WTC11 (cell line): ENCODE data around the gene SRPX. TPM values are rescaled to one million over a fixed set of nuclear protein-coding genes. Genes with fewer than 3 reads are reported as not detected.

Experiments used
- ATAC-seq: fragments of 200-7000 bp; cut with Tn5 transposase; 2 replicates; pipeline ENCODE4 v1.10.0; 2021; ENCODE audit warnings: mild to moderate bottlenecking, moderate library complexity
- CTCF ChIA-PET: fragments of 300-600 bp; sonication (Branson Sonifier 250); formaldehyde crosslinking; loops from one replicate; lab custom pipeline; 2021; ENCODE audit warnings: antibody characterized with exemption; lab: Charles Lee
- POLR2A ChIA-PET: fragments of 350-600 bp; sonication (Branson Sonifier 250); formaldehyde crosslinking; loops from one replicate; lab custom pipeline; 2021; ENCODE audit warnings: antibody characterized with exemption; lab: Charles Lee
- DNase-seq: peaks from one replicate; pipeline ENCODE4 v3.0.0; 2021; ENCODE audit warnings: low spot score
- H3K27ac Mint-ChIP-seq: 2 replicates; pipeline ENCODE4 v1.8.0; 2021; ENCODE audit warnings: mixed read lengths
- H3K27me3 Mint-ChIP-seq: 2 replicates; pipeline ENCODE4 v1.8.0; 2021; ENCODE audit warnings: low read depth, mild to moderate bottlenecking, moderate library complexity, mixed read lengths
- H3K36me3 Mint-ChIP-seq: 2 replicates; pipeline ENCODE4 v1.8.0; 2021; ENCODE audit warnings: mixed read lengths
- H3K4me1 Mint-ChIP-seq: 2 replicates; pipeline ENCODE4 v1.8.0; 2022; ENCODE audit warnings: mixed read lengths
- H3K4me3 Mint-ChIP-seq: 2 replicates; pipeline ENCODE4 v1.8.0; 2021; ENCODE audit warnings: mild to moderate bottlenecking, moderate library complexity, mixed read lengths
- H3K9me3 Mint-ChIP-seq: 2 replicates; pipeline ENCODE4 v1.8.0; 2021; ENCODE audit warnings: mixed read lengths
- ATF1 ChIP-seq: sonication (generic); formaldehyde crosslinking; IDR thresholded peaks from 2 replicates; pipeline ENCODE4 v1.8.1; 2023; ENCODE audit warnings: mild to moderate bottlenecking, moderate library complexity, missing genetic modification reagents
- ATF3 ChIP-seq: sonication (generic); formaldehyde crosslinking; conservative IDR thresholded peaks from 2 replicates; pipeline ENCODE4 v1.8.1; 2022; ENCODE audit warnings: mild to moderate bottlenecking, missing genetic modification reagents
- CREB1 ChIP-seq: sonication (generic); formaldehyde crosslinking; IDR thresholded peaks from 2 replicates; pipeline ENCODE4 v1.8.0; 2023; ENCODE audit warnings: mild to moderate bottlenecking, missing genetic modification reagents
- ELF4 ChIP-seq: sonication (generic); formaldehyde crosslinking; IDR thresholded peaks from 2 replicates; pipeline ENCODE4 v1.8.1; 2022; ENCODE audit warnings: low read depth, mild to moderate bottlenecking, moderate library complexity, missing genetic modification reagents
- FOXJ3 ChIP-seq: sonication (generic); formaldehyde crosslinking; IDR thresholded peaks from 2 replicates; pipeline ENCODE4 v1.9.0; 2021; ENCODE audit warnings: missing genetic modification reagents, mild to moderate bottlenecking, borderline replicate concordance
- FOXP4 ChIP-seq: sonication (generic); formaldehyde crosslinking; IDR thresholded peaks from 2 replicates; pipeline ENCODE4 v1.8.0; 2022; ENCODE audit warnings: mild to moderate bottlenecking, missing genetic modification reagents
- GABPB1 ChIP-seq: sonication (generic); formaldehyde crosslinking; IDR thresholded peaks from 2 replicates; pipeline ENCODE4 v1.8.1; 2023; ENCODE audit warnings: mild to moderate bottlenecking, missing genetic modification reagents
- GRHL2 ChIP-seq: fragments of 250-450 bp; sonication (Bioruptor Pico); IDR thresholded peaks from 2 replicates; pipeline ENCODE4 v1.8.0; 2022; ENCODE audit warnings: mild to moderate bottlenecking, moderate library complexity; ENCODE audit not compliant: insufficient replicate concordance, severe bottlenecking
- GTF2I ChIP-seq: fragments of 250-450 bp; sonication (Bioruptor Pico); conservative IDR thresholded peaks from 2 replicates; pipeline ENCODE4 v1.4.0; 2021; ENCODE audit warnings: mild to moderate bottlenecking
- IRF1 ChIP-seq: sonication (generic); formaldehyde crosslinking; IDR thresholded peaks from 2 replicates; pipeline ENCODE4 v1.8.0; 2023; ENCODE audit warnings: missing genetic modification reagents
- JAZF1 ChIP-seq: fragments of 250-450 bp; sonication (Bioruptor Pico); IDR thresholded peaks from 2 replicates; pipeline ENCODE4 v1.9.0; 2021; ENCODE audit warnings: moderate library complexity, mild to moderate bottlenecking, inconsistent platforms
- JUN ChIP-seq: sonication (generic); formaldehyde crosslinking; IDR thresholded peaks from 2 replicates; pipeline ENCODE4 v1.8.0; 2023; ENCODE audit warnings: mild to moderate bottlenecking, missing genetic modification reagents
- MLX ChIP-seq: sonication (generic); formaldehyde crosslinking; IDR thresholded peaks from 2 replicates; pipeline ENCODE4 v1.8.1; 2023; ENCODE audit warnings: mild to moderate bottlenecking, missing genetic modification reagents, moderate library complexity
- MXD4 ChIP-seq: fragments of 250-450 bp; sonication (Bioruptor Pico); IDR thresholded peaks from 2 replicates; pipeline ENCODE4 v1.8.0; 2021; ENCODE audit warnings: mild to moderate bottlenecking, moderate library complexity, borderline replicate concordance
- NFE2L1 ChIP-seq: sonication (generic); formaldehyde crosslinking; IDR thresholded peaks from 2 replicates; pipeline ENCODE4 v1.8.1; 2023; ENCODE audit warnings: missing genetic modification reagents
- PRRX2 ChIP-seq: fragments of 250-450 bp; sonication (Bioruptor Pico); IDR thresholded peaks from 2 replicates; pipeline ENCODE4 v1.8.0; 2021; ENCODE audit warnings: mild to moderate bottlenecking
- RELA ChIP-seq: sonication (generic); formaldehyde crosslinking; IDR thresholded peaks from 2 replicates; pipeline ENCODE4 v1.8.1; 2022; ENCODE audit warnings: missing genetic modification reagents, mild to moderate bottlenecking, borderline replicate concordance
- SMAD4 ChIP-seq: sonication (generic); formaldehyde crosslinking; IDR thresholded peaks from 2 replicates; pipeline ENCODE4 v1.8.0; 2022; ENCODE audit warnings: mild to moderate bottlenecking, missing genetic modification reagents
- TEAD1 ChIP-seq: sonication (generic); formaldehyde crosslinking; IDR thresholded peaks from 2 replicates; pipeline ENCODE4 v1.8.0; 2022; ENCODE audit warnings: mild to moderate bottlenecking, missing genetic modification reagents
- TEAD4 ChIP-seq: sonication (generic); formaldehyde crosslinking; IDR thresholded peaks from 2 replicates; pipeline ENCODE4 v1.8.0; 2022; ENCODE audit warnings: mild to moderate bottlenecking, missing genetic modification reagents
- USF1 ChIP-seq: sonication (generic); formaldehyde crosslinking; IDR thresholded peaks from 2 replicates; pipeline ENCODE4 v1.8.0; 2022; ENCODE audit warnings: mild to moderate bottlenecking, missing genetic modification reagents
- total RNA-seq: library from RNA; stranded (reverse); gene quantifications from 3 replicates; pipeline ENCODE4 v1.2.3, GENCODE V29; 2021
- TF ChIP-seq, protein P1 (sequence below): sonication (generic); formaldehyde crosslinking; IDR thresholded peaks from 2 replicates; pipeline ENCODE4 v1.8.1; 2023; ENCODE audit warnings: mild to moderate bottlenecking, missing genetic modification reagents, moderate library complexity
- TF ChIP-seq, protein P2 (sequence below): sonication (generic); formaldehyde crosslinking; IDR thresholded peaks from 2 replicates; pipeline ENCODE4 v1.8.1; 2023; ENCODE audit warnings: mild to moderate bottlenecking, moderate library complexity, missing genetic modification reagents

SRPX gene
- total RNA-seq, 1 experiment from 2014 or later, result 7.7 TPM

DNA sequence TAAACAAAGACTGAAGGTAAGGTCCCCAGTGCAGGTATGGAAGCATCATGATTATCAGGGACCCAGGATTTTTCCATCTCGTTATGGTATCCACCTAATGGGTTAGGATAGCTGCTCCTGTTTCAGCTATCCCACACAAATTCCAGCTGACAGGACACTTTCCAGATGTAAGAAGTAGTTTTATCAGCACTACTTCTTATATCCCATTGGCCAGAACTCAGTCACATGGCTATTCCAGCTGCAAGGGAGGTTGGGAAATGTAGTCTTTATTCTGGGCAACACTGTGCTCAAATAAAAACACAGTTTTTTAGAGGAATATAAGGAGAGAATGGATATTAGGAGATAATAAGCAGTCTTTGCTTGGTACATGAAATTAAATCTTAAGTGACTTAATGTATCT, 96.7 kb downstream of the SRPX start:
- no peak for ATAC-seq
- Mint-ChIP-seq H3K4me3 (no peak overlapping the region), H3K27ac (no peak overlapping the region)

DNA sequence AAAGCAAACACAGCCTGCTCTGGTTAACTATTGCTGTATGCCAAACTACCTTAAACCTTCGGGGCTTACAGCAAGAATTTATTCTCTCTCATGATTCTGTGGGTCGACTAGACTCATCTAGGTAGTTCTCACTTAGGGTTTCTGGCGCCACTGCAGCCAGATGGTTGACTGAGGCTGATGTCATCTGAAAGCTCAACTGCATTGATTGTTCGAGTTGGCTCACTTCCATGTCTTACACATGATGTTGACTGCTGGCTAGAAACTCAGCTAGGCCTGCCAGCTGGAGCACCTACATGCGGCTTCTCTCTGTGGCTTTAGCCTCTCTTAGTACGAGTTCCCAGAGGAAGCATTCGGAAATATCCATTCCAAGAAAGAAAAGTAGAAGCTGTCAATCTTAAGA, 103.2 kb downstream of the SRPX start:
- Mint-ChIP-seq H3K36me3 (no peaks in the 10 kb centered on the region), H3K9me3 (no peaks in the 10 kb centered on the region), H3K27me3 (no peaks in the 10 kb centered on the region), H3K4me1 (no peaks in the 10 kb centered on the region), H3K27ac (no peak overlapping the region), H3K4me3 (no peak overlapping the region)
- CTCF ChIA-PET, result no interaction called here
- no peak for ATAC-seq
- TF ChIP-seq ELF4 (CRISPR knock-in tag), result no peak
- TF ChIP-seq MLX, result no peak
- no peak for TF ChIP-seq ATF1
- no peak for TF ChIP-seq TEAD1 (CRISPR knock-in tag)
- no peak for TF ChIP-seq ATF3 (CRISPR knock-in tag)
- TF ChIP-seq GABPB1 (CRISPR knock-in tag), result no peak
- TF ChIP-seq TEAD4, result no peak
- POLR2A ChIA-PET, result no interaction called here
- DNase-seq, result no peak

More for the DNA sequence above, 96.7 kb downstream of the SRPX start:
- POLR2A ChIA-PET, result no interaction called here
- DNase-seq, result no peak
- CTCF ChIA-PET, result no interaction called here
- Mint-ChIP-seq H3K4me1 (no peaks in the 10 kb centered on the region), H3K9me3 (no peaks in the 10 kb centered on the region), H3K36me3 (no peaks in the 10 kb centered on the region), H3K27me3 (no peaks in the 10 kb centered on the region)
- TF ChIP-seq JAZF1 (CRISPR knock-in tag) (no peak), RELA (CRISPR knock-in tag) (no peak), PRRX2 (no peak), USF1 (CRISPR knock-in tag) (peak; percentile 80), JUN (CRISPR knock-in tag) (no peak), GTF2I (no peak), CREB1 (CRISPR knock-in tag) (no peak), IRF1 (CRISPR knock-in tag) (no peak), NFE2L1 (no peak), SMAD4 (CRISPR knock-in tag) (no peak), FOXJ3 (CRISPR knock-in tag) (no peak), FOXP4 (CRISPR knock-in tag) (no peak), MXD4 (CRISPR knock-in tag) (no peak)
- TF ChIP-seq, protein P1, sequence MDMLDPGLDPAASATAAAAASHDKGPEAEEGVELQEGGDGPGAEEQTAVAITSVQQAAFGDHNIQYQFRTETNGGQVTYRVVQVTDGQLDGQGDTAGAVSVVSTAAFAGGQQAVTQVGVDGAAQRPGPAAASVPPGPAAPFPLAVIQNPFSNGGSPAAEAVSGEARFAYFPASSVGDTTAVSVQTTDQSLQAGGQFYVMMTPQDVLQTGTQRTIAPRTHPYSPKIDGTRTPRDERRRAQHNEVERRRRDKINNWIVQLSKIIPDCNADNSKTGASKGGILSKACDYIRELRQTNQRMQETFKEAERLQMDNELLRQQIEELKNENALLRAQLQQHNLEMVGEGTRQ (CRISPR knock-in tag), result peak; percentile 85
- TF ChIP-seq, all 79 proteins: peak for 2

- DNase-seq, result no peak
- no peaks in the 10 kb centered on the region for H3K9me3 Mint-ChIP-seq
Measured at GRCh38 chrX:38116706-38117105, 104.0 kb downstream of the SRPX start.

More at GRCh38 chrX:38116706-38117105, 104.0 kb downstream of the SRPX start:
- Mint-ChIP-seq H3K4me3 (no peak overlapping the region), H3K27me3 (no peaks in the 10 kb centered on the region), H3K4me1 (no peaks in the 10 kb centered on the region), H3K36me3 (no peaks in the 10 kb centered on the region), H3K27ac (no peak overlapping the region)
- CTCF ChIA-PET, result no interaction called here
- no peak for ATAC-seq
- POLR2A ChIA-PET, result no interaction called here
- TF ChIP-seq GRHL2 (CRISPR knock-in tag), result no peak
- TF ChIP-seq, protein P2, sequence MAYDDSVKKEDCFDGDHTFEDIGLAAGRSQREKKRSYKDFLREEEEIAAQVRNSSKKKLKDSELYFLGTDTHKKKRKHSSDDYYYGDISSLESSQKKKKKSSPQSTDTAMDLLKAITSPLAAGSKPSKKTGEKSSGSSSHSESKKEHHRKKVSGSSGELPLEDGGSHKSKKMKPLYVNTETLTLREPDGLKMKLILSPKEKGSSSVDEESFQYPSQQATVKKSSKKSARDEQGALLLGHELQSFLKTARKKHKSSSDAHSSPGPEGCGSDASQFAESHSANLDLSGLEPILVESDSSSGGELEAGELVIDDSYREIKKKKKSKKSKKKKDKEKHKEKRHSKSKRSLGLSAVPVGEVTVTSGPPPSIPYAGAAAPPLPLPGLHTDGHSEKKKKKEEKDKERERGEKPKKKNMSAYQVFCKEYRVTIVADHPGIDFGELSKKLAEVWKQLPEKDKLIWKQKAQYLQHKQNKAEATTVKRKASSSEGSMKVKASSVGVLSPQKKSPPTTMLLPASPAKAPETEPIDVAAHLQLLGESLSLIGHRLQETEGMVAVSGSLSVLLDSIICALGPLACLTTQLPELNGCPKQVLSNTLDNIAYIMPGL, result no peak
